G401 (cell line): ENCODE measurements around the gene TPX2. TPM values are rescaled to one million over a fixed set of nuclear protein-coding genes. Genes with fewer than 3 reads are reported as not detected.

ENCODE experiments used
- DNase-seq: peaks from one replicate; pipeline ENCODE4 v3.0.0-alpha.2; 2015; ENCODE audit warnings: low spot score
- in situ Hi-C: cut with HindIII; loops from 2 replicates; pipeline ENCODE4 v1.10.0; 2016; ENCODE audit warnings: low sequenced_read_pairs, mixed read lengths
- total RNA-seq: library from RNA; depleted of rRNA; stranded (reverse); fragments of >200 nt; shearing (Covaris generic); gene quantifications from 2 replicates; pipeline ENCODE4 v1.2.3, GENCODE V29; 2014; rRNA removed

Gene TPX2, protein sequence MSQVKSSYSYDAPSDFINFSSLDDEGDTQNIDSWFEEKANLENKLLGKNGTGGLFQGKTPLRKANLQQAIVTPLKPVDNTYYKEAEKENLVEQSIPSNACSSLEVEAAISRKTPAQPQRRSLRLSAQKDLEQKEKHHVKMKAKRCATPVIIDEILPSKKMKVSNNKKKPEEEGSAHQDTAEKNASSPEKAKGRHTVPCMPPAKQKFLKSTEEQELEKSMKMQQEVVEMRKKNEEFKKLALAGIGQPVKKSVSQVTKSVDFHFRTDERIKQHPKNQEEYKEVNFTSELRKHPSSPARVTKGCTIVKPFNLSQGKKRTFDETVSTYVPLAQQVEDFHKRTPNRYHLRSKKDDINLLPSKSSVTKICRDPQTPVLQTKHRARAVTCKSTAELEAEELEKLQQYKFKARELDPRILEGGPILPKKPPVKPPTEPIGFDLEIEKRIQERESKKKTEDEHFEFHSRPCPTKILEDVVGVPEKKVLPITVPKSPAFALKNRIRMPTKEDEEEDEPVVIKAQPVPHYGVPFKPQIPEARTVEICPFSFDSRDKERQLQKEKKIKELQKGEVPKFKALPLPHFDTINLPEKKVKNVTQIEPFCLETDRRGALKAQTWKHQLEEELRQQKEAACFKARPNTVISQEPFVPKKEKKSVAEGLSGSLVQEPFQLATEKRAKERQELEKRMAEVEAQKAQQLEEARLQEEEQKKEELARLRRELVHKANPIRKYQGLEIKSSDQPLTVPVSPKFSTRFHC
- 94.2 and 155 TPM in 2 replicates for total RNA-seq

GRCh38 chr20:31738729-31739549 is at the start of gene TPX2:
Gene TPX2 (plus strand): TSS chr20:31739290. CDS start chr20:31757477, 18,187 bp downstream.
- DNase-seq, result peak; percentile 99
- in situ Hi-C loops, result no loop called here

- DNase-seq, result no peak
- in situ Hi-C loops, result no loop called here
These were observed 48.9 kb upstream of the TPX2 start for GRCh38 chr20:31690124-31690666.

DNA sequence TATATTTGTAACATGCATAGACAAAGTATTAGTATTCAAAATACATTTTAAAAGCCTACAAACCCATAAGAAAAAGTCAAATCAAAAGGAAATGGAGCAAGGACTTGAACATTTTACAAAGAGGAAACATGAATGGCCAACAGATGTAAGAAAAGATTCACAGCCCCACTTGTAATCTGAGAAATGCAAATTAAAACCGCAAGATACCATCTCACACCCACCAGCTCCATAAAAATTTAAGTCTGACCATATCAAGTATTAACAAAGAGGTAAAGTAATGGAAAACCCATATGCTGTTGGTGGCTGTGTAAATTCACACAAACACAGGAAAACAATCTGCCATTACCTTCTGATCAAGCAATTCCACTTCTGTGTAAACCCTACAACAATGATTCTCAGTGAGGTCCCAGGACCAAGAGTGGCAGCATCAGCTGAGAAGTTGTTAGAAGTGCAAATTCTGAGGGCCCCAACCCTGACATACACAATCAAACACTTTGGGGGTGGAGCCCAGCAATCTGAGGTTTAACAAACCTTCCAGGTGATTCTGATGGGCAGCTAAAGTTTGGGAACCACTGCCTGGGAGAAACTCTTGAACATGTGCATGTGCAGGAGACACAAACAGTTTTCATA is 47.3 kb upstream of the TPX2 start:
- no peak for DNase-seq
- in situ Hi-C loops, result no loop called here

- in situ Hi-C loops, result no loop called here
- DNase-seq, result no peak
These were observed 45.7 kb upstream of the TPX2 start for GRCh38 chr20:31693402-31693801.

DNA sequence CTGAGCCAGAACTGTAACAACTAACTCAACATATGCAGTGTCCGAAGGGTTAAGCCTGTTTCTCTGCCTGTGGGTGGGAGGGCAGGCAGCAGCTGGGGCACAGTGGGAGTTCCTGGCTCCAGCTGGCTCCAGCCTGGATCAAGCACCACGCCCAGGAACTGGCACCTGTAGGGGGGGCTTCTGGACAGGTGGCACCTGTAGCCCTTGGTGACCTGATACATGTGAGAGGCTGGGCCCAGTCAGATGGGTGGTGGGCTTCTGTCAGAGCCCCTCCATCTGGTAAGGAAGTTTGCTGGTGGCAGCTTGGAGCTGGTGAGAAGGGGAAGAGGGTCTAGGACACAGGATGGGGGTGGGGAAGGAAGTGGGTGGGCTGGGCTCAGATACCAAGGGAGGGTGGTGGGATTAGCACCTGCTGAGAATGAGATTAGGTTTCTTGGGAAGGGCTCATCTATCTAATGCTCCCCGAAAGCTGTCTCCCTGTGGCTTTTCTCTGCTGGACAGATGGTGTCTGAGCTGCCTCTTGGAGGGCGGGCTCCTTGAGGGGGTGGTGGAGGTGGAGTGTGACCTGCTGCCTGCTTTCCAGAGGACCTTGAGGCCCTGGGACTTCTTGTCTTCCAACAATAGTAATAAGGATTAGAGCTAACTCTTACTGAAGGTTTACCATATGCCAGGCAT is 45.0 kb upstream of the TPX2 start:
- in situ Hi-C loops, result no loop called here
- peak; percentile 82 for DNase-seq

- in situ Hi-C loops, result no loop called here
These were observed 44.1 kb upstream of the TPX2 start for GRCh38 chr20:31694842-31695593.

GRCh38 chr20:31695849-31696804 is 43.0 kb upstream of the TPX2 start:
- in situ Hi-C loops, result no loop called here
- DNase-seq, result no peak

More at GRCh38 chr20:31694842-31695593, 44.1 kb upstream of the TPX2 start:
- no peak for DNase-seq

DNA sequence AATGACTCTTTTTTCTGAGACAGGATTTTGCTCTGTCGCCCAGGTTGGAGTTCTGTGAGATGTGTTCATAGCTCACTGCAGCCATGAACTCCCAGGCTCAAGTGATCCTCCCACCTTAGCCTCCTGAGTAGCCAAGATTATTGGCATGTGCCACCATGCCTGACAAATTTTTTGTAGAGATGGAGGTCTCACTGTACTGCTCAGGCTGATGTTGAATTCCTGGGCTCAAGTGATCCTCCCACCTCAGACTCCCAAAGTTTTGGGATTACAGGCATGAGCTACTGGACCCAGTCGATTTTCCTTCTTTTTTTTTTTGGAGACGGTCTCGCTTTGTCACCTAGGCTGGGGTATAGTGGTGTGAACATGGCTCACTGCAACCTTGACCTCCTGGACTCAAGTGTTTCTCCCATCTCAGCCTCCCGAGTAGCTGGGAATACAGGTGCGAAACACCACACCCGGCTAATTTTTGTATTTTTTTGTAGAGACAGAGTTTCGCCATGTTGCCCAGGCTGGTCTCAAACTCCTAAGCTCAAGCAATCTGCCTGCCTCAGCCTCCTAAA is 40.8 kb upstream of the TPX2 start:
- no peak for DNase-seq
- in situ Hi-C loops, result no loop called here

DNA sequence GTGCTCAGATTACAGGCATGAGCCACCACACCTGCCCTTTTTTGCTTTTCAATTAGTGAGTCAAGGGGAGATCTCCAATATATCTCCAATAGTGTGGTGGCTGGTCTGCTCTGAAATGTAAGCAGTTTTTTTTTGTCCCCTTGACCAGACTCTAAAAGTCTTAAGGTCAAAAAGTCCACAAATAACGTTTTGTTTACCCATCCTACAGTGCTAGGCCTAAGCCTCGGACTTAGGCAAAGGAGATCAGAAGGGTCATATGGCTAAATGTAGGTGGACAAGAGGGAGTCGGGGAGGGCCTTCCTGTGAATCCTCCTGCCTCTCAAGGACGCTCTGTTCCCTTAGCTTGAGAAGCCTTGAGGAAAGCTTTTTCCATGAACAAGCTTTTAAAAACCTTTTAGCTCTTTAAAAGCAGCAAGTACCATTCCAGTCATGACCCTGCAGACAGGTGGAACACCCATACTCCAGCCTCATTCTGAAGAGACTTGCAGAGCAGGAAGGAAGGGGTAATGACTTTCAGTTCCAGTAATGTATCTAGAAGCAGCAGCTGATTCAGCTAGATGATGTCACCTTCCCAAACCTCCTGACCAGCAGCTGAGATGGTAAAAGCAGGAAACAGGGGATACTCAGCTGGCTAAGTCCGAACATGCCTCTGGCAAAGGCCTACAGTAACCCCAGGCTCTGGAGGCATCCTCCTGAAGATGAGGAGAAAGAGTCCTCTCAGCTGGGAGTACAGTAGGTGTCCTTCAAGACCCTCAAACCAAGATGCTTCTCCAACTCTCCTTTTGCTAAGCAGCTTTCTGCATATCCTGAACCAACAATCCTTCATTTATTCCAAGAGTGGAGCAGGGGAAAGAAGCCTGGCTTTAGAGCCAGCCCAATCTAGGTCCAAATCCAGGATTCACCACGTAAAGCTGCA is 40.0 kb upstream of the TPX2 start:
- in situ Hi-C loops, result no loop called here
- DNase-seq, result peak; percentile 75

- in situ Hi-C loops, result no loop called here
These were observed 39.0 kb upstream of the TPX2 start for GRCh38 chr20:31699801-31700728.

GRCh38 chr20:31700747-31701146 is 38.3 kb upstream of the TPX2 start:
- in situ Hi-C loops, result no loop called here

More at GRCh38 chr20:31699801-31700728, 39.0 kb upstream of the TPX2 start:
- no peak for DNase-seq

DNA sequence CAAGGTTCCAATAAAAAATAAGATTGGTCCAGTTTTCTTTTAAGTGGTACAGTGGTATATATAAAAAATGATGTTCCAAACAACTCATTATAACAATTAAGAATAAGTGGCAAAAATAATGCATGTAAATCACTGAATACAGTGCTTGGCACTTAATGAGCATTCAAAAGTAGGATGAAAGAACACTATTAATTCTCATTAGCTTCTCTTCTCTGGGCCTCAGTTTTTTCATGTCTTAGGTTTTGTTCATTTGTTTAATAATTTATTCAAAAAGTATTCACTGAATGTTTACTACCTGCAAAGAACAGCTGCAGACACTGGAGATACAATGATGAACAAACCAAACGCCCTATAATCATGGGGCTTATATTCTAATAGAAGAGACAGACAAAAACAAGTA is 37.5 kb upstream of the TPX2 start:
- in situ Hi-C loops, result no loop called here
- DNase-seq, result no peak

More at GRCh38 chr20:31700747-31701146, 38.3 kb upstream of the TPX2 start:
- no peak for DNase-seq

- in situ Hi-C loops, result no loop called here
- DNase-seq, result no peak
These were observed 34.6 kb upstream of the TPX2 start for GRCh38 chr20:31704225-31705119.
